Nephron progenitor cell (in vitro differentiated cells): ENCODE results near the gene LRRTM1.

Experiments used
- DNase-seq: peaks from one replicate; pipeline ENCODE4 v3.0.0; 2021
- H3K27ac Mint-ChIP-seq: 2 replicates; pipeline ENCODE4 v1.8.0; 2021; ENCODE audit warnings: mild to moderate bottlenecking, moderate library complexity, mixed read lengths
- H3K27me3 Mint-ChIP-seq: 2 replicates; pipeline ENCODE4 v1.8.0; 2021; ENCODE audit warnings: mild to moderate bottlenecking, low read depth, mixed read lengths; ENCODE audit not compliant: poor library complexity
- H3K36me3 Mint-ChIP-seq: 2 replicates; pipeline ENCODE4 v1.8.0; 2021; ENCODE audit warnings: low read depth, mixed read lengths
- H3K4me1 Mint-ChIP-seq: 2 replicates; pipeline ENCODE4 v1.8.0; 2021; ENCODE audit warnings: mixed read lengths
- H3K4me3 Mint-ChIP-seq: 2 replicates; pipeline ENCODE4 v1.8.0; 2021; ENCODE audit warnings: mild to moderate bottlenecking, moderate library complexity, mixed read lengths
- H3K9me3 Mint-ChIP-seq: 2 replicates; pipeline ENCODE4 v1.8.0; 2021; ENCODE audit warnings: mild to moderate bottlenecking, moderate library complexity, mixed read lengths
- TF ChIP-seq, protein P1 (sequence below): fragments of 200-600 bp; sonication (generic); IDR thresholded peaks from 2 replicates; pipeline ENCODE4 v1.5.0; 2021; ENCODE audit warnings: antibody characterized with exemption

LRRTM1 gene

GRCh38 chr2:80292474-80292873, 12.1 kb downstream of the LRRTM1 start:
- TF ChIP-seq, protein P1, sequence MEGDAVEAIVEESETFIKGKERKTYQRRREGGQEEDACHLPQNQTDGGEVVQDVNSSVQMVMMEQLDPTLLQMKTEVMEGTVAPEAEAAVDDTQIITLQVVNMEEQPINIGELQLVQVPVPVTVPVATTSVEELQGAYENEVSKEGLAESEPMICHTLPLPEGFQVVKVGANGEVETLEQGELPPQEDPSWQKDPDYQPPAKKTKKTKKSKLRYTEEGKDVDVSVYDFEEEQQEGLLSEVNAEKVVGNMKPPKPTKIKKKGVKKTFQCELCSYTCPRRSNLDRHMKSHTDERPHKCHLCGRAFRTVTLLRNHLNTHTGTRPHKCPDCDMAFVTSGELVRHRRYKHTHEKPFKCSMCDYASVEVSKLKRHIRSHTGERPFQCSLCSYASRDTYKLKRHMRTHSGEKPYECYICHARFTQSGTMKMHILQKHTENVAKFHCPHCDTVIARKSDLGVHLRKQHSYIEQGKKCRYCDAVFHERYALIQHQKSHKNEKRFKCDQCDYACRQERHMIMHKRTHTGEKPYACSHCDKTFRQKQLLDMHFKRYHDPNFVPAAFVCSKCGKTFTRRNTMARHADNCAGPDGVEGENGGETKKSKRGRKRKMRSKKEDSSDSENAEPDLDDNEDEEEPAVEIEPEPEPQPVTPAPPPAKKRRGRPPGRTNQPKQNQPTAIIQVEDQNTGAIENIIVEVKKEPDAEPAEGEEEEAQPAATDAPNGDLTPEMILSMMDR: no peak
- Mint-ChIP-seq H3K4me3 (no peak overlapping the region), H3K27ac (no peak overlapping the region), H3K36me3 (no peaks in the 10 kb centered on the region), H3K27me3 (peaks cover 3% of the 10 kb centered on the region), H3K4me1 (peaks cover 57% of the 10 kb centered on the region), H3K9me3 (no peaks in the 10 kb centered on the region)
- no peak for DNase-seq

DNA sequence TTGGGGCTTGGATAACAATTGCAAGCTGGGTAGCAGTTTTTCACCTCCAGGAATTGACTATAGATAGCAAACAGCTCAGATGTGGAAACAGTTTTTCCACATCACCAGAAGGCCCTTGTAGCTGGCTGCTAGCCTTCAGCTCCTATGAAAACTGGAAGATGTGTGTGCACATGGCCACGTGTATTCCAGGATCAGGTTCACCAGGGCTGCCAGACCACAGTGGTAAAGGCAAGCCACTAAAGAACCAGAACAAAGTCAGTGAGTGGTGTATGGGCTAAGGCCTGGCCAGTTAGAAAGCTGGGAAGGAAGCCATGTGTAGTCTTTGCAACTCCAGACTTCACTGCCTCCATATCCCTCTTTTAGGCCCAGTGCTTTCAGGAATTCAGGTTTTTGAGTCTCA, 12.9 kb downstream of the LRRTM1 start:
- Mint-ChIP-seq H3K27me3 (peaks cover 3% of the 10 kb centered on the region), H3K4me3 (no peak overlapping the region), H3K9me3 (no peaks in the 10 kb centered on the region), H3K36me3 (no peaks in the 10 kb centered on the region), H3K27ac (no peak overlapping the region), H3K4me1 (peaks cover 57% of the 10 kb centered on the region)
- TF ChIP-seq, protein P1: no peak
- DNase-seq: no peak

GRCh38 chr2:80288576-80288975, 16.0 kb downstream of the LRRTM1 start:
- peaks cover 3% of the 10 kb centered on the region for H3K27me3 Mint-ChIP-seq
- no peak overlapping the region for H3K27ac Mint-ChIP-seq
- no peak for DNase-seq

GRCh38 chr2:80281049-80281448, 23.5 kb downstream of the LRRTM1 start:
- TF ChIP-seq, protein P1: no peak
- Mint-ChIP-seq H3K9me3 (peaks cover 17% of the 10 kb centered on the region), H3K4me1 (peaks cover 8% of the 10 kb centered on the region), H3K27me3 (peaks cover 2% of the 10 kb centered on the region), H3K4me3 (no peak overlapping the region), H3K36me3 (peaks cover 5% of the 10 kb centered on the region), H3K27ac (no peak overlapping the region)
- DNase-seq: no peak

More at GRCh38 chr2:80288576-80288975, 16.0 kb downstream of the LRRTM1 start:
- peaks cover 29% of the 10 kb centered on the region for H3K4me1 Mint-ChIP-seq
- H3K4me3 Mint-ChIP-seq: no peak overlapping the region
- TF ChIP-seq, protein P1: no peak
- no peaks in the 10 kb centered on the region for H3K9me3 Mint-ChIP-seq
- H3K36me3 Mint-ChIP-seq: no peaks in the 10 kb centered on the region

DNA sequence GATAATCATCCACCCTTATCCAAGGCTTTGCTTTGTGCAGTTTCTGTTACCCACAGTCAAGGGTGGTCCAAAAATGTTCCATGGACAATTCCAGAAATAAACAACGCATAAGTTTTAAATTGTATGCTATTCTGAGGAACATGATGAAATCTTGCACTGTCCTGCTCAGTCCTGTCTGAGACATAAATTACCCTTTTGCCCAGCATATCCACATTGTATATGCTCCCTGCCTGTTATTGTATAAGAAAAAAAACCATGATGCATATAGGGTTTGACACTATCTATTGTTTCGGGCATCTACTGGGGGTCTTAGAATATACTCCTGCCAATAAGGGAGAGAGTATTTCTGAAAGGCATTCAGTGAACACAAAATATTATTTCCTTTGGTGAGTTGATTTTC, 24.0 kb downstream of the LRRTM1 start:
- TF ChIP-seq, protein P1: no peak
- Mint-ChIP-seq H3K4me1 (peaks cover 8% of the 10 kb centered on the region), H3K9me3 (peaks cover 17% of the 10 kb centered on the region), H3K27ac (no peak overlapping the region), H3K4me3 (no peak overlapping the region), H3K36me3 (peaks cover 5% of the 10 kb centered on the region), H3K27me3 (peaks cover 2% of the 10 kb centered on the region)
- no peak for DNase-seq

GRCh38 chr2:80269806-80270205, 34.7 kb downstream of the LRRTM1 start:
- peaks cover 4% of the 10 kb centered on the region for H3K4me1 Mint-ChIP-seq
- no peak overlapping the region for H3K4me3 Mint-ChIP-seq
- DNase-seq: no peak
- no peaks in the 10 kb centered on the region for H3K36me3 Mint-ChIP-seq
- H3K27ac Mint-ChIP-seq: no peak overlapping the region
- TF ChIP-seq, protein P1: no peak
- peaks cover 11% of the 10 kb centered on the region for H3K27me3 Mint-ChIP-seq
- H3K9me3 Mint-ChIP-seq: peaks cover 8% of the 10 kb centered on the region
